GM10248 (cell line): ENCODE data around the gene FBXL22.
A peak's percentile ranks its signal among the peaks of the same experiment; 100 is the strongest.

Experiments
- CTCF ChIA-PET: fragments of 300-600 bp; sonication (Branson Sonifier 250); formaldehyde crosslinking; extraction: SDS; loops from one replicate; lab custom pipeline; 2021; ENCODE audit warnings: antibody characterized with exemption; lab: Yijun Ruan, JAX
- POLR2A ChIA-PET: fragments of 350-650 bp; sonication (Branson Sonifier 250); formaldehyde crosslinking; extraction: SDS; loops from one replicate; lab custom pipeline; 2020; ENCODE audit warnings: antibody characterized with exemption; lab: Yijun Ruan, JAX
- DNase-seq: peaks from one replicate; pipeline ENCODE4 v3.0.0; 2012; ENCODE audit errors: extremely low spot score
- CTCF ChIP-seq: IDR thresholded peaks from 2 replicates; pipeline ENCODE4 v1.5.1; 2012; ENCODE audit warnings: mild to moderate bottlenecking, low read depth; ENCODE audit errors: extremely low read depth, missing control alignments, control extremely low read depth

FBXL22 gene

GRCh38 chr15:63605816-63606215, 8.6 kb downstream of the FBXL22 start:
- POLR2A ChIA-PET, result no interaction called here
- CTCF ChIA-PET, result interaction anchor here (0.9 to 9.7 kb wide), 8 partner anchors 9 to 463 kb away, joined by 3 to 86 read pairs (median 3); partner anchors contain the start of gene DAPK2
- peak; percentile 45 for DNase-seq
- TF ChIP-seq CTCF, result no peak

GRCh38 chr15:63606308-63606707, 9.1 kb downstream of the FBXL22 start:
- no peak for TF ChIP-seq CTCF
- CTCF ChIA-PET, result interaction anchor here (0.9 to 9.7 kb wide), 7 partner anchors 13 to 462 kb away, joined by 3 to 86 read pairs (median 3); partner anchors contain the start of gene DAPK2
- no peak for DNase-seq
- POLR2A ChIA-PET, result no interaction called here

- no peak for DNase-seq
- no peak for TF ChIP-seq CTCF
- POLR2A ChIA-PET, result no interaction called here
- CTCF ChIA-PET, result interaction anchor here (1.0 to 9.7 kb wide), 25 partner anchors 8 to 544 kb away, joined by 3 to 86 read pairs (median 6); partner anchors contain the start of genes DAPK2 and FBXL22
Measured at GRCh38 chr15:63608989-63609388, 11.8 kb downstream of the FBXL22 start.

GRCh38 chr15:63609448-63609847, 12.3 kb downstream of the FBXL22 start:
- CTCF ChIA-PET, result interaction anchor here (0.6 to 9.7 kb wide), 56 partner anchors 9 to 543 kb away, joined by 3 to 86 read pairs (median 4); partner anchors contain the start of genes CIAO2A, DAPK2 and FBXL22
- DNase-seq, result no peak
- TF ChIP-seq CTCF, result no peak
- POLR2A ChIA-PET, result interaction anchor here (0.6 kb wide), 1 partner anchor 112 kb away, joined by 4 read pairs; no protein-coding TSS in a partner anchor

- TF ChIP-seq CTCF, result peak; percentile 73
- peak; percentile 81 for DNase-seq
- POLR2A ChIA-PET, result interaction anchor here (0.6 kb wide), 1 partner anchor 113 kb away, joined by 4 read pairs; no protein-coding TSS in a partner anchor
- CTCF ChIA-PET, result interaction anchor here (0.6 to 9.7 kb wide), 57 partner anchors 9 to 539 kb away, joined by 3 to 86 read pairs (median 4); partner anchors contain the start of genes CIAO2A, DAPK2 and FBXL22
Measured at GRCh38 chr15:63610209-63610841, 13.1 kb downstream of the FBXL22 start.

- ChIA-PET POLR2A (no interaction called here), CTCF (interaction anchor here (0.7 to 9.7 kb wide), 17 partner anchors 10 to 482 kb away, joined by 3 to 86 read pairs (median 6); partner anchors contain the start of gene FBXL22)
- TF ChIP-seq CTCF, result no peak
- DNase-seq, result no peak
Measured at GRCh38 chr15:63611177-63611576, 14.0 kb downstream of the FBXL22 start.
